ENCODE measurements around the gene SPAG4. TPM values are rescaled to one million over a fixed set of nuclear protein-coding genes. Genes with fewer than 3 reads are reported as not detected.

SPAG4 gene
- total RNA-seq, 1 experiment from 2014 or later, result 0.67 TPM

GRCh38 chr20:35663516-35664465 lies 48.2 kb downstream of the SPAG4 start:
- H3K9me3 ChIP-seq (ENCODE audit: low read depth, low read length, poor library complexity, severe bottlenecking), result no peaks in the 10 kb centered on the region
- BruUV-seq (replicated peaks), result no TSS peak
- ChIA-PET POLR2A (ENCODE audit: low non-redundant PET) (no interaction called here), CTCF (no interaction called here)
- peaks cover 19% of the 10 kb centered on the region for H3K4me1 ChIP-seq (ENCODE audit: insufficient read depth, low read length, poor library complexity, severe bottlenecking)
- TF ChIP-seq EZH2 (IDR thresholded peaks at IDR 0.05; ENCODE audit: borderline replicate concordance, low read depth, low read length, poor library complexity, severe bottlenecking), result no peak
- TF ChIP-seq, protein P1, sequence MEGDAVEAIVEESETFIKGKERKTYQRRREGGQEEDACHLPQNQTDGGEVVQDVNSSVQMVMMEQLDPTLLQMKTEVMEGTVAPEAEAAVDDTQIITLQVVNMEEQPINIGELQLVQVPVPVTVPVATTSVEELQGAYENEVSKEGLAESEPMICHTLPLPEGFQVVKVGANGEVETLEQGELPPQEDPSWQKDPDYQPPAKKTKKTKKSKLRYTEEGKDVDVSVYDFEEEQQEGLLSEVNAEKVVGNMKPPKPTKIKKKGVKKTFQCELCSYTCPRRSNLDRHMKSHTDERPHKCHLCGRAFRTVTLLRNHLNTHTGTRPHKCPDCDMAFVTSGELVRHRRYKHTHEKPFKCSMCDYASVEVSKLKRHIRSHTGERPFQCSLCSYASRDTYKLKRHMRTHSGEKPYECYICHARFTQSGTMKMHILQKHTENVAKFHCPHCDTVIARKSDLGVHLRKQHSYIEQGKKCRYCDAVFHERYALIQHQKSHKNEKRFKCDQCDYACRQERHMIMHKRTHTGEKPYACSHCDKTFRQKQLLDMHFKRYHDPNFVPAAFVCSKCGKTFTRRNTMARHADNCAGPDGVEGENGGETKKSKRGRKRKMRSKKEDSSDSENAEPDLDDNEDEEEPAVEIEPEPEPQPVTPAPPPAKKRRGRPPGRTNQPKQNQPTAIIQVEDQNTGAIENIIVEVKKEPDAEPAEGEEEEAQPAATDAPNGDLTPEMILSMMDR (conservative IDR thresholded peaks at IDR 0.05; ENCODE audit: low read depth, low read length), result no peak
- peaks cover 1% of the 10 kb centered on the region for H3K36me3 ChIP-seq (ENCODE audit: insufficient read depth, low read length, poor library complexity, severe bottlenecking)
- DNase-seq (ENCODE audit: low spot score), result peak; percentile 64
- no peaks in the 10 kb centered on the region for H3K27me3 ChIP-seq (replicated peaks; ENCODE audit: insufficient read depth, low read depth, low read length, poor library complexity)
- H3K27ac ChIP-seq (ENCODE audit: low read depth, low read length, poor library complexity, severe bottlenecking), result peak overlapping the region; percentile 97
- peak overlapping the region; percentile 69 for H3K4me3 ChIP-seq (ENCODE audit: low read depth, low read length, poor library complexity, severe bottlenecking)
- intact Hi-C loops (cut with micrococcal nuclease; ENCODE audit: unreplicated experiment), result no loop called here

GRCh38 chr20:35664466-35665206 lies 49.0 kb downstream of the SPAG4 start, which contains the start of the genes CPNE1 and RBM12:
Gene CPNE1, minus strand, starts transcription at chr20:35664900. Its CDS starts 31,977 bp downstream, at chr20:35632923.
Gene RBM12, minus strand, starts transcription at chr20:35664900. Its CDS starts 9,578 bp downstream, at chr20:35655322.
- H3K4me3 ChIP-seq (ENCODE audit: low read depth, low read length, poor library complexity, severe bottlenecking), result peak within 1 kb of the TSS; percentile 69
- CTCF ChIA-PET, result no interaction called here
- TF ChIP-seq, protein P1 (conservative IDR thresholded peaks at IDR 0.05; ENCODE audit: low read depth, low read length), result no peak
- no peak for TF ChIP-seq EZH2 (IDR thresholded peaks at IDR 0.05; ENCODE audit: borderline replicate concordance, low read depth, low read length, poor library complexity, severe bottlenecking)
- peak; percentile 96 for DNase-seq (ENCODE audit: low spot score)
- peak within 1 kb of the TSS; percentile 97 for H3K27ac ChIP-seq (ENCODE audit: low read depth, low read length, poor library complexity, severe bottlenecking)
- H3K36me3 ChIP-seq (ENCODE audit: insufficient read depth, low read length, poor library complexity, severe bottlenecking), result peaks cover 7% of the 10 kb centered on the region
- H3K9me3 ChIP-seq (ENCODE audit: low read depth, low read length, poor library complexity, severe bottlenecking), result no peaks in the 10 kb centered on the region
- POLR2A ChIA-PET (ENCODE audit: low non-redundant PET), result interaction anchor here (0.6 kb wide), 1 partner anchor 342 kb away, joined by 4 read pairs; no protein-coding TSS in a partner anchor
- intact Hi-C loops (cut with micrococcal nuclease; ENCODE audit: unreplicated experiment), result no loop called here
- BruUV-seq (replicated peaks), result no TSS peak
- H3K4me1 ChIP-seq (ENCODE audit: insufficient read depth, low read length, poor library complexity, severe bottlenecking), result peaks cover 19% of the 10 kb centered on the region
- H3K27me3 ChIP-seq (replicated peaks; ENCODE audit: insufficient read depth, low read depth, low read length, poor library complexity), result no peaks in the 10 kb centered on the region

DNA sequence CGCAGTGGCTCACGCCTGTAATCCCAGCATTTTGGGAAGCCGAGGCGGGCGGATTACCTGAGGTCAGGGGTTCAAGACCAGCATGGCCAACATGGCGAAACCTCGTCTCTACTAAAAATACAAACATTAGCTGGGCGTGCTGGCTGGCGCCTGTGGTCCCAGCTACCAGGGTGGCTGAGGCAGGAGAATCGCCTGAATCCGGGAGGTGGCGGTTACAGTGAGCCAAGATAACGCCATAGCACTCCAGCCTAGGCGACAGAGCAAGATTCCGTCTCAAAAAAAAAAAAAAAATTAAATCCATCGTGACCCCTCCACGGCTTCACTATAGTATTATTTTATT lies 50.3 kb downstream of the SPAG4 start:
- H3K4me1 ChIP-seq (ENCODE audit: insufficient read depth, low read length, poor library complexity, severe bottlenecking), result peaks cover 19% of the 10 kb centered on the region
- peaks cover 7% of the 10 kb centered on the region for H3K36me3 ChIP-seq (ENCODE audit: insufficient read depth, low read length, poor library complexity, severe bottlenecking)
- no peak for TF ChIP-seq EZH2 (IDR thresholded peaks at IDR 0.05; ENCODE audit: borderline replicate concordance, low read depth, low read length, poor library complexity, severe bottlenecking)
- TF ChIP-seq, protein P1 (conservative IDR thresholded peaks at IDR 0.05; ENCODE audit: low read depth, low read length), result no peak
- ChIA-PET POLR2A (ENCODE audit: low non-redundant PET) (interaction anchor here (0.7 kb wide), 1 partner anchor 218 kb away, joined by 3 read pairs; no protein-coding TSS in a partner anchor), CTCF (interaction anchor here (0.7 kb wide), 1 partner anchor 263 kb away, joined by 4 read pairs; no protein-coding TSS in a partner anchor)
- no peaks in the 10 kb centered on the region for H3K9me3 ChIP-seq (ENCODE audit: low read depth, low read length, poor library complexity, severe bottlenecking)
- intact Hi-C loops (cut with micrococcal nuclease; ENCODE audit: unreplicated experiment), result no loop called here
- no peak overlapping the region for H3K4me3 ChIP-seq (ENCODE audit: low read depth, low read length, poor library complexity, severe bottlenecking)
- no peak overlapping the region for H3K27ac ChIP-seq (ENCODE audit: low read depth, low read length, poor library complexity, severe bottlenecking)
- H3K27me3 ChIP-seq (replicated peaks; ENCODE audit: insufficient read depth, low read depth, low read length, poor library complexity), result no peaks in the 10 kb centered on the region
- BruUV-seq (replicated peaks), result no TSS peak
- no peak for DNase-seq (ENCODE audit: low spot score)
